ENCODE measurements around the gene PNMT.

- TF ChIP-seq EZH2phosphoT487 (IDR thresholded peaks at IDR 0.05; ENCODE audit: unreplicated experiment) (no peak), CTCF (conservative IDR thresholded peaks at IDR 0.05; ENCODE audit: low read depth in 2 of 2) (no peak)
Measured at GRCh38 chr17:39659279-39660010, 8.8 kb upstream of the PNMT start.
